Prostate gland (tissue), 2 donors: ENCODE data around the gene ZMAT5. TPM values are rescaled to one million over a fixed set of nuclear protein-coding genes. Genes with fewer than 3 reads are reported as not detected.

Experiments used
- DNase-seq: peaks from one replicate; pipeline ENCODE4 v3.0.0-alpha.2; 2019; ENCODE audit warnings: low spot score
- H3K27ac ChIP-seq, 2 donors: fragments of 200-600 bp; sonication (generic); 2 replicates each; pipeline ENCODE4 v1.5.1; 2017 to 2019
- H3K27me3 ChIP-seq: fragments of 200-600 bp; sonication (generic); replicated peaks from 2 replicates; pipeline ENCODE4 v1.5.1; 2019; ENCODE audit not compliant: insufficient read depth
- H3K36me3 ChIP-seq, 2 donors: fragments of 200-600 bp; sonication (generic); 1 replicate in 1 of 2; 2 replicates in 1 of 2; pipeline versions ENCODE4 v1.5.1 to v1.8.1; 2017 to 2019
- H3K4me1 ChIP-seq: fragments of 200-600 bp; sonication (generic); replicated peaks from 2 replicates; pipeline ENCODE4 v1.5.1; 2019
- H3K4me3 ChIP-seq, 2 donors: fragments of 200-600 bp; sonication (generic); 2 replicates each; pipeline ENCODE4 v1.5.1; 2017 to 2019
- H3K9me3 ChIP-seq: fragments of 200-600 bp; sonication (generic); 2 replicates; pipeline ENCODE4 v1.5.1; 2017
- POLR2A ChIP-seq: fragments of 450-650 bp; IDR thresholded peaks from one replicate; pipeline ENCODE4 v1.6.1; 2016; ENCODE audit warnings: antibody characterized with exemption, mild to moderate bottlenecking
- POLR2AphosphoS5 ChIP-seq: sonication (generic); formaldehyde crosslinking; IDR thresholded peaks from one replicate; pipeline ENCODE4 v1.6.1; 2017; ENCODE audit warnings: antibody characterized with exemption
- WGBS: methylation state at CpG from one replicate; pipeline ENCODE4 v1.1.5; 2018; 5-methylcytosine and 5-hydroxymethylcytosine counted together
- intact Hi-C: fragments of 100-400 bp; cut with DNase I; formaldehyde crosslinking; loops from one replicate; pipeline ENCODE4 v1.14.2; 2022
- total RNA-seq, 2 donors: library from RNA; depleted of rRNA; stranded (reverse); fragments of >200 nt; gene quantifications; one replicate each; pipeline ENCODE4 v1.1.0, GENCODE V29; 2016
- TF ChIP-seq, protein P1 (sequence below), 4 experiments: fragments of 200-600 bp in 2 of 4; fragments of 450-650 bp in 2 of 4; sonication (generic) in 2 of 4; IDR thresholded peaks; 1 replicate in 3 of 4; 2 replicates in 1 of 4; pipeline ENCODE4 v1.5.1; 2016 to 2019; ENCODE audit warnings: antibody characterized with exemption in 4 of 4, mild to moderate bottlenecking in 2 of 4, moderate library complexity in 2 of 4

ZMAT5 gene
- total RNA-seq, 2 donors from 2014 or later: 32.9 to 33.5 TPM

DNA sequence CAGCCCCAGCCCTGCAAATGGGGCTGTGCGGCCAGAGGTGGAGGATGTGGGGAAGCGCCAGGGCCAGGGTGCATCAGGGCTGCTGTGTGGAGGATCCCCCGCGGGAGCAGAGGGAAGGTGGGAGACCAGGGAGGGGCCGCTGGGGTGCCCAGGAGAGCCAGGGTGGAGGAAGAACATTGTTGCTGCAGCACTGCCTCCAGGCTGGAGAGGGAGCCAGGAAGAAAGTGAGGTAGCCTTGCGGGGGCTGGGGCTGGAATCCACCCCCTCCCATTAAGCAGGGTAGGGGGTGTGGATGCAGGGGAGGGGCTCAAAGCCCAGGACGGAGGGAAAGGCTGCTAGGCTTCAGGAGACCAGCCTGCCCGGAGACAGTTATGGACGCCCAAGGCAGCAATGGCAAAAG is 32.0 kb downstream of the ZMAT5 start:
- WGBS: 81% methylated on average over 9 of the region's 9 CpGs
- H3K36me3 ChIP-seq: no peaks in the 10 kb centered on the region
- TF ChIP-seq, protein P1, sequence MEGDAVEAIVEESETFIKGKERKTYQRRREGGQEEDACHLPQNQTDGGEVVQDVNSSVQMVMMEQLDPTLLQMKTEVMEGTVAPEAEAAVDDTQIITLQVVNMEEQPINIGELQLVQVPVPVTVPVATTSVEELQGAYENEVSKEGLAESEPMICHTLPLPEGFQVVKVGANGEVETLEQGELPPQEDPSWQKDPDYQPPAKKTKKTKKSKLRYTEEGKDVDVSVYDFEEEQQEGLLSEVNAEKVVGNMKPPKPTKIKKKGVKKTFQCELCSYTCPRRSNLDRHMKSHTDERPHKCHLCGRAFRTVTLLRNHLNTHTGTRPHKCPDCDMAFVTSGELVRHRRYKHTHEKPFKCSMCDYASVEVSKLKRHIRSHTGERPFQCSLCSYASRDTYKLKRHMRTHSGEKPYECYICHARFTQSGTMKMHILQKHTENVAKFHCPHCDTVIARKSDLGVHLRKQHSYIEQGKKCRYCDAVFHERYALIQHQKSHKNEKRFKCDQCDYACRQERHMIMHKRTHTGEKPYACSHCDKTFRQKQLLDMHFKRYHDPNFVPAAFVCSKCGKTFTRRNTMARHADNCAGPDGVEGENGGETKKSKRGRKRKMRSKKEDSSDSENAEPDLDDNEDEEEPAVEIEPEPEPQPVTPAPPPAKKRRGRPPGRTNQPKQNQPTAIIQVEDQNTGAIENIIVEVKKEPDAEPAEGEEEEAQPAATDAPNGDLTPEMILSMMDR (IDR thresholded peaks at IDR 0.05): no peak
- TF ChIP-seq POLR2AphosphoS5: no peak
- no peak for TF ChIP-seq POLR2A
- H3K27me3 ChIP-seq: no peaks in the 10 kb centered on the region
- no peaks in the 10 kb centered on the region for H3K9me3 ChIP-seq
- H3K4me1 ChIP-seq: no peaks in the 10 kb centered on the region
- DNase-seq: no peak
- intact Hi-C loops: loop anchor here (1.0 kb wide), 1 partner anchor 16 kb away; no protein-coding TSS in a partner anchor
- H3K4me3 ChIP-seq: no peak overlapping the region
- no peak overlapping the region for H3K27ac ChIP-seq

DNA sequence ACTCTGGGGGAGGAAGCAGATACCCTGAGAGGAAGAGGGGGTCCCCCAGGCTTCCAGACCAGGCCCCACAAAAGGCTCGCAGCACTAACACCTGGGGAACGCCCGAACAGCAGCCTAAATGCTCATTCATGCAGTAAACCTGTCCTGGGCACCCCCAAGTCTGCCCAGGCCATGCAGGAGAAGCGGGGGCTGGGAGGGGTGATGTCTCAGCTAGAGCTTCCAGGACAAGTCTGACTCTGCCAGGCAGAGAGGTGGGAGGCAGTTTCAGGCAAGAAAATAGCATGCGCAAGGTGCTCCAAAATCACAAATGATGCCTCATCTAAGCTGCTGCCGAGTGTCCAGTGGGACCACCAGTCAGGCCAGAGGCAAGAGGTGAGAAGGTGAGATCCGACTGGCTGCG is 32.4 kb downstream of the ZMAT5 start:
- no peak for DNase-seq
- WGBS: 81% methylated on average over 8 of the region's 8 CpGs
- Histone ChIP-seq H3K4me1 (no peaks in the 10 kb centered on the region), H3K27me3 (no peaks in the 10 kb centered on the region), H3K9me3 (no peaks in the 10 kb centered on the region), H3K4me3 (no peak overlapping the region), H3K36me3 (no peaks in the 10 kb centered on the region), H3K27ac (no peak overlapping the region)
- TF ChIP-seq, protein P1 (IDR thresholded peaks at IDR 0.05): no peak
- no peak for TF ChIP-seq POLR2A
- TF ChIP-seq POLR2AphosphoS5: no peak
- intact Hi-C loops: no loop called here

DNA sequence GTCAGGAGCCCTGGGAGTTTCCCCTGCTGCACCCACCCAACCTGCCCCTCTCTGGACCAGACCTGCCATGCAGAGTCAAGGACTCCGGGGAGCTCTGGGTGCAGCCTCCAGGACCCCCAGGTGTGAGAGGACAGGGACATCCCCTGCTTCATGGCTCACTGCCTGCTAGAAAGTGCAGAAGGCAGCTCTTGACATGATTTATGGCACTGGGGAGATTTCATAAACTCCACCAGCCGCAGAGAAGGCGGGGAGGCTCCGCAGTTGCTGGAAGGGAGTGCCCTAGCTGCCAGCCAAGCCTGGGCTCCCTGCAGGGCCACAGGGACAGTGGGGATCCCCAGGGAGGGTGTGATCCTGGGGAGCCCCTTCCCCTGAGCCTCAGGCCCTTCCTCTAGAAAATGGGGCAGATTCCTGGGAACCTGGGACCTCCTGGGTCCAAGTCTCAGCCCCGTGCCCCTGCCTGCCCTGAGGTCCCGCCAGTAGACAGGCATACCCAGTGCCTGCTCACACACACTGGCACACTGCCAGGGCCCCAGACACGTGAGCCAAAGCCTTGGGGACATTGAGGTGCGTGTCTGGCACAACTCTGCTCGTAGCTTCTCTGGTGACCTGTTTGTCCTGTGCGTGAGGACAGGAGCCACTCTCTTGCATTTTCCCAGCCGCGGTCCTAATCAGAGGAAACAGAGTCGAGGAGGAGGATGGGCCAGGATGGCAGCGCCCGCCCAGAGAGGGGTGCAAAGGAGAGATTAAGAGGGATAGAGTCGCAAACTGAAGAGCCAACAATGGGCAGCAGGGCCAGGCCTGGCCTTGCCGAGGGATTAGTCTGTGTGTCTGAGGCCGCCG is 33.2 kb downstream of the ZMAT5 start:
- 36% methylated on average over 19 of the region's 19 CpGs for WGBS
- H3K27ac ChIP-seq: no peak overlapping the region
- peak; percentile 47 for DNase-seq
- no peaks in the 10 kb centered on the region for H3K27me3 ChIP-seq
- H3K9me3 ChIP-seq: no peaks in the 10 kb centered on the region
- H3K4me3 ChIP-seq: no peak overlapping the region
- intact Hi-C loops: no loop called here
- H3K4me1 ChIP-seq: no peaks in the 10 kb centered on the region
- no peaks in the 10 kb centered on the region for H3K36me3 ChIP-seq
- TF ChIP-seq, protein P1 (IDR thresholded peaks at IDR 0.05): no peak
- peak; percentile 3 for TF ChIP-seq POLR2AphosphoS5

DNA sequence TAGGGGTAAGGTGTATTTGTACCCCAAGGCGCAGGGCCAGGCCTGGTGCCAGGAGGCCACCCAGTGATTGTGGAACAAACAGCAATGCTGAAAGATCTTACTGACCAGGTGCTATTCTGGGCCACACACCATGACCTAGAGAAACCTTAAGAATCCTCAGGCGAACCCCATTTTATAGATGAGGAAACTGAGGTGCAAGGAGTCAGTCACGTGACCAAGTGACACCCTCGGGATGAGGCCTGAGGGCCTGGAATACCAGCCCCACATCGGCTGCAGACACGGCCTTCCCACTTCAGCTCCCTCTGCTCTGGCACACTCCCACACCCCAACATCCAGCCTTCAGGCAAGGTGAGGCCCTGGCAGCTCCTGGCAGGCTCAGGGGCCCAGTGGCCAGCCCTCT is 33.9 kb downstream of the ZMAT5 start:
- Histone ChIP-seq H3K27me3 (no peaks in the 10 kb centered on the region), H3K4me3 (no peak overlapping the region), H3K4me1 (no peaks in the 10 kb centered on the region), H3K36me3 (no peaks in the 10 kb centered on the region), H3K9me3 (no peaks in the 10 kb centered on the region), H3K27ac (no peak overlapping the region)
- TF ChIP-seq, protein P1 (IDR thresholded peaks at IDR 0.05): no peak
- TF ChIP-seq POLR2AphosphoS5: no peak
- TF ChIP-seq POLR2A: no peak
- 81% methylated on average over 6 of the region's 6 CpGs for WGBS
- DNase-seq: no peak
- intact Hi-C loops: no loop called here
